Panc1 (cell line): ENCODE data around the gene CPNE9. TPM values are rescaled to one million over a fixed set of nuclear protein-coding genes. Genes with fewer than 3 reads are reported as not detected.

ENCODE experiments used
- ATAC-seq: fragments of 200-7000 bp; cut with Tn5 transposase; 2 replicates; pipeline ENCODE4 v1.9.1; 2020; ENCODE audit warnings: mild to moderate bottlenecking, moderate library complexity
- BruUV-seq: library from RNA; stranded (reverse); fragments of 400-500 nt; replicated peaks from 2 replicates; lab custom pipeline; 2021; lab: Mats Ljungman, UMichigan
- CTCF ChIA-PET: fragments of 300-600 bp; sonication (Branson Sonifier 250); formaldehyde crosslinking; loops from one replicate; lab custom pipeline; 2022; ENCODE audit warnings: antibody characterized with exemption; lab: Charles Lee
- POLR2A ChIA-PET: fragments of 300-600 bp; sonication (Branson Sonifier 250); formaldehyde crosslinking; loops from one replicate; lab custom pipeline; 2022; ENCODE audit warnings: antibody characterized with exemption; lab: Charles Lee
- DNase-seq: peaks from one replicate; pipeline ENCODE4 v3.0.0-alpha.2; 2010; ENCODE audit warnings: low read depth, low spot score
- H3K27ac ChIP-seq: 2 replicates; pipeline ENCODE4 v1.5.1; 2011; ENCODE audit warnings: mild to moderate bottlenecking, low read length, inconsistent platforms
- H3K27me3 ChIP-seq: fragments of 200-500 bp; sonication (Bioruptor generic); 2 replicates; pipeline ENCODE4 v1.6.0; 2014; ENCODE audit warnings: low read length, inconsistent platforms; ENCODE audit not compliant: control insufficient read depth, insufficient read depth
- H3K36me3 ChIP-seq: fragments of 200-500 bp; sonication (Bioruptor generic); 2 replicates; pipeline ENCODE4 v1.5.1; 2014; ENCODE audit warnings: inconsistent platforms, mild to moderate bottlenecking, low read length, moderate library complexity; ENCODE audit not compliant: control insufficient read depth, insufficient read depth
- H3K4me1 ChIP-seq: 2 replicates; pipeline ENCODE4 v1.5.1; 2011; ENCODE audit warnings: inconsistent platforms, mild to moderate bottlenecking, low read length, moderate library complexity; ENCODE audit not compliant: control insufficient read depth, insufficient read depth
- H3K4me3 ChIP-seq, 2 experiments: 2 replicates each; pipeline ENCODE4 v1.5.1; 2011 to 2012; ENCODE audit warnings: low read depth in 2 of 2, low read length in 2 of 2, mild to moderate bottlenecking in 2 of 2, inconsistent platforms in 1 of 2, moderate library complexity in 1 of 2
- H3K9me3 ChIP-seq: fragments of 200-500 bp; sonication (Bioruptor generic); 2 replicates; pipeline ENCODE4 v1.5.1; 2014; ENCODE audit warnings: low read depth, mild to moderate bottlenecking, inconsistent platforms, low read length, moderate library complexity; ENCODE audit not compliant: control insufficient read depth, insufficient read depth
- POLR2AphosphoS5 ChIP-seq: IDR thresholded peaks from 2 replicates; pipeline ENCODE4 v1.6.1; 2012; ENCODE audit warnings: mild to moderate bottlenecking, low read depth, low read length, moderate library complexity
- SIN3A ChIP-seq: IDR thresholded peaks from 2 replicates; pipeline ENCODE4 v1.6.1; 2012; ENCODE audit warnings: low read depth, mild to moderate bottlenecking, low read length, moderate library complexity, borderline replicate concordance; ENCODE audit not compliant: insufficient read depth
- TCF7L2 ChIP-seq: IDR thresholded peaks from 2 replicates; pipeline ENCODE4 v1.6.1; 2011; ENCODE audit warnings: mild to moderate bottlenecking, low read depth, low read length, inconsistent platforms
- in situ Hi-C: cut with HindIII; loops from 2 replicates; pipeline ENCODE4 v1.10.0; 2016; ENCODE audit warnings: low sequenced_read_pairs, low pct_unique_long_range_greater_than_20kb
- intact Hi-C: fragments of 100-400 bp; cut with micrococcal nuclease; formaldehyde crosslinking; loops from one replicate; pipeline ENCODE4 v1.10.0; 2022; ENCODE audit not compliant: unreplicated experiment
- total RNA-seq: library from RNA; stranded (reverse); gene quantifications from one replicate; pipeline ENCODE4 v1.2.1, GENCODE V29; 2021; ENCODE audit not compliant: unreplicated experiment
- TF ChIP-seq, protein P1 (sequence below): fragments of 450-650 bp; IDR thresholded peaks from 2 replicates; pipeline ENCODE4 v1.5.1; 2017; ENCODE audit warnings: mild to moderate bottlenecking
- TF ChIP-seq, protein P2 (sequence below), 2 experiments: IDR thresholded peaks; 2 replicates each; pipeline ENCODE4 v1.6.1; 2011 to 2012; ENCODE audit warnings: low read depth in 2 of 2, control low read depth in 1 of 2, low read length in 1 of 2, mild to moderate bottlenecking in 1 of 2, moderate library complexity in 1 of 2; ENCODE audit not compliant: insufficient read depth in 1 of 2

CPNE9 gene
- total RNA-seq, 1 experiment from 2014 or later: 0.13 TPM

- Histone ChIP-seq H3K27ac (no peak overlapping the region), H3K36me3 (no peaks in the 10 kb centered on the region; the same call in 1 of the 2 replicates), H3K4me1 (no peaks in the 10 kb centered on the region), H3K27me3 (no peaks in the 10 kb centered on the region), H3K4me3 (no peak overlapping the region), H3K9me3 (no peaks in the 10 kb centered on the region)
- in situ Hi-C loops (no loop called here), intact Hi-C loops (no loop called here)
- ChIA-PET CTCF (no interaction called here), POLR2A (no interaction called here)
- DNase-seq (no peak), ATAC-seq (no peak)
- no TSS peak for BruUV-seq
- TF ChIP-seq SIN3A: no peak
- no peak for TF ChIP-seq TCF7L2
- TF ChIP-seq POLR2AphosphoS5: no peak
- TF ChIP-seq, protein P1, sequence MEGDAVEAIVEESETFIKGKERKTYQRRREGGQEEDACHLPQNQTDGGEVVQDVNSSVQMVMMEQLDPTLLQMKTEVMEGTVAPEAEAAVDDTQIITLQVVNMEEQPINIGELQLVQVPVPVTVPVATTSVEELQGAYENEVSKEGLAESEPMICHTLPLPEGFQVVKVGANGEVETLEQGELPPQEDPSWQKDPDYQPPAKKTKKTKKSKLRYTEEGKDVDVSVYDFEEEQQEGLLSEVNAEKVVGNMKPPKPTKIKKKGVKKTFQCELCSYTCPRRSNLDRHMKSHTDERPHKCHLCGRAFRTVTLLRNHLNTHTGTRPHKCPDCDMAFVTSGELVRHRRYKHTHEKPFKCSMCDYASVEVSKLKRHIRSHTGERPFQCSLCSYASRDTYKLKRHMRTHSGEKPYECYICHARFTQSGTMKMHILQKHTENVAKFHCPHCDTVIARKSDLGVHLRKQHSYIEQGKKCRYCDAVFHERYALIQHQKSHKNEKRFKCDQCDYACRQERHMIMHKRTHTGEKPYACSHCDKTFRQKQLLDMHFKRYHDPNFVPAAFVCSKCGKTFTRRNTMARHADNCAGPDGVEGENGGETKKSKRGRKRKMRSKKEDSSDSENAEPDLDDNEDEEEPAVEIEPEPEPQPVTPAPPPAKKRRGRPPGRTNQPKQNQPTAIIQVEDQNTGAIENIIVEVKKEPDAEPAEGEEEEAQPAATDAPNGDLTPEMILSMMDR: no peak
- TF ChIP-seq, protein P2, sequence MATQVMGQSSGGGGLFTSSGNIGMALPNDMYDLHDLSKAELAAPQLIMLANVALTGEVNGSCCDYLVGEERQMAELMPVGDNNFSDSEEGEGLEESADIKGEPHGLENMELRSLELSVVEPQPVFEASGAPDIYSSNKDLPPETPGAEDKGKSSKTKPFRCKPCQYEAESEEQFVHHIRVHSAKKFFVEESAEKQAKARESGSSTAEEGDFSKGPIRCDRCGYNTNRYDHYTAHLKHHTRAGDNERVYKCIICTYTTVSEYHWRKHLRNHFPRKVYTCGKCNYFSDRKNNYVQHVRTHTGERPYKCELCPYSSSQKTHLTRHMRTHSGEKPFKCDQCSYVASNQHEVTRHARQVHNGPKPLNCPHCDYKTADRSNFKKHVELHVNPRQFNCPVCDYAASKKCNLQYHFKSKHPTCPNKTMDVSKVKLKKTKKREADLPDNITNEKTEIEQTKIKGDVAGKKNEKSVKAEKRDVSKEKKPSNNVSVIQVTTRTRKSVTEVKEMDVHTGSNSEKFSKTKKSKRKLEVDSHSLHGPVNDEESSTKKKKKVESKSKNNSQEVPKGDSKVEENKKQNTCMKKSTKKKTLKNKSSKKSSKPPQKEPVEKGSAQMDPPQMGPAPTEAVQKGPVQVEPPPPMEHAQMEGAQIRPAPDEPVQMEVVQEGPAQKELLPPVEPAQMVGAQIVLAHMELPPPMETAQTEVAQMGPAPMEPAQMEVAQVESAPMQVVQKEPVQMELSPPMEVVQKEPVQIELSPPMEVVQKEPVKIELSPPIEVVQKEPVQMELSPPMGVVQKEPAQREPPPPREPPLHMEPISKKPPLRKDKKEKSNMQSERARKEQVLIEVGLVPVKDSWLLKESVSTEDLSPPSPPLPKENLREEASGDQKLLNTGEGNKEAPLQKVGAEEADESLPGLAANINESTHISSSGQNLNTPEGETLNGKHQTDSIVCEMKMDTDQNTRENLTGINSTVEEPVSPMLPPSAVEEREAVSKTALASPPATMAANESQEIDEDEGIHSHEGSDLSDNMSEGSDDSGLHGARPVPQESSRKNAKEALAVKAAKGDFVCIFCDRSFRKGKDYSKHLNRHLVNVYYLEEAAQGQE (IDR thresholded peaks at IDR 0.05; ENCODE audit: insufficient read depth in 1 of 2, low read depth in 2 of 2, low read length in 1 of 2): no peak
Measured at GRCh38 chr3:9669720-9670432, 33.8 kb upstream of the CPNE9 start.

DNA sequence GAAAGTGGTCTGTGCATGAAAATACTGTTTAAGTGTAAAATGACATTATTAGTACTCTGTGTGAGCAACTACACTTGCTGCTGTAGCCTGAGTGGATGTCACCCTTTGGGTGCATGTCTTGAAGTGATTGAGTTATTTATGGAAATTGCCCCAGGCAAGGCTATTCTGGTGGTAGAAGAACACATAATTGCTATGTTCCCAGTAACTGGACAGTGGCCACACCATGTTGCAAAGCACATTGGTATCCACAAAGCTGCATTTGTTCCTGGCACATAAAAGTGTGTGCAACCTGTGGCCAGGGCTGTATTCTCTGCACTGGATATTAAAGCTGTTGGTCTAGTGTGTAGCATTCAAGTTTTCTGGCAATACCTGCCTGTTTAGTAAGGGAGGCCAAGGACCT is 30.6 kb upstream of the CPNE9 start:
- H3K27me3 ChIP-seq: no peaks in the 10 kb centered on the region
- no peaks in the 10 kb centered on the region for H3K9me3 ChIP-seq
- ChIA-PET POLR2A (no interaction called here), CTCF (no interaction called here)
- no peak for ATAC-seq
- no peak for DNase-seq
- no TSS peak for BruUV-seq
- in situ Hi-C loops: no loop called here
- H3K36me3 ChIP-seq: no peaks in the 10 kb centered on the region; the same call in 1 of the 2 replicates
- no peak overlapping the region for H3K27ac ChIP-seq
- intact Hi-C loops: no loop called here
- TF ChIP-seq, protein P1: no peak
- TF ChIP-seq TCF7L2: no peak
- TF ChIP-seq SIN3A: no peak
- TF ChIP-seq, protein P2 (IDR thresholded peaks at IDR 0.05; ENCODE audit: insufficient read depth in 1 of 2, low read depth in 2 of 2, low read length in 1 of 2): no peak
- no peak for TF ChIP-seq POLR2AphosphoS5
- H3K4me3 ChIP-seq: no peak overlapping the region
- H3K4me1 ChIP-seq: no peaks in the 10 kb centered on the region
